ENCODE data around the gene BCL2L13.

GRCh38 chr22:17641269-17641668 is 2.7 kb downstream of the BCL2L13 start:
- no peak for TF ChIP-seq CTCF (IDR thresholded peaks at IDR 0.05)
- TF ChIP-seq POLR2A (IDR thresholded peaks at IDR 0.05): no peak

All from uterus (tissue), 2 donors.